ENCODE measurements around the gene RPL10A.

DNA sequence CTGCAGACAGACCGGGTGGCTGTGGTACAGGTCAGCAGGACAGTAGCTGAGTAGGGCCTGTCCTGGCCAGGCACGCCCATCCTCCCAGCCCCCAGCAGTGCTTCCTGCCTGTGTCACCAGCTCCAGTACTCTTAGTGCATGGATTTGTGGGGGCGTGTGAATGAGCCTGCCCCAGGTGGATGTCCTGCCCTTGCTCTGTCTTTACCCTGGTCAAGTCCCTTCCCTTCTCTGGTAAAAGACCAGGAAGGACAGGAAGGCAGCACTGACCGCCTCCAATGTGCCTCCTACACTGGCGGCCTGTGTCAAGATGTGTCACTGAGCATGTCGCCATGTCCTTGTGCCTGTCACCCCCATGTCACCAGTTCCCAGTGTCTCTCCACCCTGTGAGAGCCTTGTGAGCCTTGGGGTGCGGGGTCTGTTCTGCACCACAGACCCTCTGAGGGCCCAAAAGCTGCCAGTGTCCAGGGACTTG lies 16.8 kb downstream of the RPL10A start:
- TF ChIP-seq, protein P1, sequence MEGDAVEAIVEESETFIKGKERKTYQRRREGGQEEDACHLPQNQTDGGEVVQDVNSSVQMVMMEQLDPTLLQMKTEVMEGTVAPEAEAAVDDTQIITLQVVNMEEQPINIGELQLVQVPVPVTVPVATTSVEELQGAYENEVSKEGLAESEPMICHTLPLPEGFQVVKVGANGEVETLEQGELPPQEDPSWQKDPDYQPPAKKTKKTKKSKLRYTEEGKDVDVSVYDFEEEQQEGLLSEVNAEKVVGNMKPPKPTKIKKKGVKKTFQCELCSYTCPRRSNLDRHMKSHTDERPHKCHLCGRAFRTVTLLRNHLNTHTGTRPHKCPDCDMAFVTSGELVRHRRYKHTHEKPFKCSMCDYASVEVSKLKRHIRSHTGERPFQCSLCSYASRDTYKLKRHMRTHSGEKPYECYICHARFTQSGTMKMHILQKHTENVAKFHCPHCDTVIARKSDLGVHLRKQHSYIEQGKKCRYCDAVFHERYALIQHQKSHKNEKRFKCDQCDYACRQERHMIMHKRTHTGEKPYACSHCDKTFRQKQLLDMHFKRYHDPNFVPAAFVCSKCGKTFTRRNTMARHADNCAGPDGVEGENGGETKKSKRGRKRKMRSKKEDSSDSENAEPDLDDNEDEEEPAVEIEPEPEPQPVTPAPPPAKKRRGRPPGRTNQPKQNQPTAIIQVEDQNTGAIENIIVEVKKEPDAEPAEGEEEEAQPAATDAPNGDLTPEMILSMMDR (IDR thresholded peaks at IDR 0.05), result no peak
- TF ChIP-seq POLR2A (IDR thresholded peaks at IDR 0.05), result no peak
